Measurements from ENCODE around the gene F8.

Gene F8

DNA sequence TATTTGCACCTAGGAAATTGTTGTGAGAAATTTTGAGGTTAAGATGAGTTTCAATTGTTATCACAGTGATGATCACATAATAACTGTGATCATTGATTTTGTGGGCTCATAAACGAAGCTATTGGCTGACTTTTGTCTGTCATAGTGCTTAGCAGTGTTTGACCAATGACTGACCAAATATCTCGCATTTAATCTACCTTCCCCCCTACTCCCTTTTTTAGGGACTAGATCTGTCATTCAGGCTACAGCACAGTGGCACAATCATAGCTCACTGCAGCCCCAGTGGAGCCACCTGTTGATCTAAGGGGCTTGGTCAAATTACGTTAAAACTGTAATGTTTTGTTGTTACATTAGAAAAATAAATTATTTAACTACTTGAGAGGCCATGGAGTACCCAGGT is 5.6 kb upstream of the F8 start:
- Histone ChIP-seq H3K9me3 (ENCODE audit: control insufficient read depth, insufficient read depth, low read depth, low read length) (no peaks in the 10 kb centered on the region), H3K4me3 (ENCODE audit: low read depth, low read length) (peak overlapping the region; percentile 72), H3K36me3 (ENCODE audit: control insufficient read depth in 2 of 2, insufficient read depth in 1 of 2, low read length in 2 of 2) (no peaks in the 10 kb centered on the region; a peak in 1 of 3 replicates), H3K4me1 (ENCODE audit: control insufficient read depth, insufficient read depth, low read length) (peaks cover 2% of the 10 kb centered on the region; the same call in 1 of the 2 replicates), H3K27ac (ENCODE audit: extremely low read depth, low read depth, low read length) (no peak overlapping the region; the same call in 1 of the 2 replicates)
- ChIA-PET CTCF (interaction anchor here (1.7 to 2.5 kb wide), 2 partner anchors 20 to 29 kb away, joined by 4 to 6 read pairs; no protein-coding TSS in a partner anchor), POLR2A (no interaction called here)
- TF ChIP-seq SCRT2 (tag by site-specific recombination; IDR thresholded peaks at IDR 0.05) (peak; percentile 96), SCRT1 (tag by site-specific recombination; IDR thresholded peaks at IDR 0.05; ENCODE audit: borderline replicate concordance) (peak; percentile 91), KLF10 (tag by site-specific recombination; IDR thresholded peaks at IDR 0.05) (no peak)

DNA sequence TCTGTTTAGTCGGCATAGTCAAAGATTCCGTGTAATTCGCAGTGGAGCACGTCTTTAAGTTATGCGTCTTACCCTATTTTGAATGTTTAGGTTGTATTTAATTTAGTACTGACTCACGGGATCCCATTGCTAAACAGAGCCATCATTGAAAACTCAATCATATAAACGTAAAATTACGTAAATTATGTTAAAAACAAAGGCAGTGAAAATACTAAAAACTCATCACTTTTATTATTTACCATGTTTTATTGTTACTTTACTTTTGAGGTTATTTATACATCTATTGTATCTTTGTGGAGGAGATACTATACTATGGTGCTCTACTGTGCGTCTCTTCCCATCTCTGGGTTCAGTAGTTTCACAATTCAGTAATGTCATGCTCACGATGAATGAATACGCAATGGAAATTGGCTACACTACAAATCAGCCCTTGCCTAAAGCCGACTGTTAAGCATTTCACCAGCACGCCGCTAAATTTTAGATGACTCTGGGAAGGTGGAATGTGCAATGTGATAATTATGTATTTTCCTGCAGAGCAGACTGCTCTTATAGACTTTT is 5.1 kb upstream of the F8 start:
- no peak for TF ChIP-seq ZNF266 (tag by site-specific recombination; IDR thresholded peaks at IDR 0.05; ENCODE audit: low read depth)
- TF ChIP-seq ZNF501 (tag by site-specific recombination; IDR thresholded peaks at IDR 0.05), result 0 out of 2 replicates have a peak, but pooled peaks have one; percentile 3
- TF ChIP-seq, protein P1, sequence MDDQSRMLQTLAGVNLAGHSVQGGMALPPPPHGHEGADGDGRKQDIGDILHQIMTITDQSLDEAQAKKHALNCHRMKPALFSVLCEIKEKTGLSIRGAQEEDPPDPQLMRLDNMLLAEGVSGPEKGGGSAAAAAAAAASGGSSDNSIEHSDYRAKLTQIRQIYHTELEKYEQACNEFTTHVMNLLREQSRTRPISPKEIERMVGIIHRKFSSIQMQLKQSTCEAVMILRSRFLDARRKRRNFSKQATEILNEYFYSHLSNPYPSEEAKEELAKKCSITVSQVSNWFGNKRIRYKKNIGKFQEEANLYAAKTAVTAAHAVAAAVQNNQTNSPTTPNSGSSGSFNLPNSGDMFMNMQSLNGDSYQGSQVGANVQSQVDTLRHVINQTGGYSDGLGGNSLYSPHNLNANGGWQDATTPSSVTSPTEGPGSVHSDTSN (CRISPR knock-in tag; IDR thresholded peaks at IDR 0.05), result no peak
- TF ChIP-seq ZFP41 (tag by site-specific recombination; IDR thresholded peaks at IDR 0.05; ENCODE audit: borderline replicate concordance), result no peak
- TF ChIP-seq ZNF792 (tag by site-specific recombination; IDR thresholded peaks at IDR 0.05), result no peak
- peak; percentile 1 for TF ChIP-seq SP7 (tag by site-specific recombination; IDR thresholded peaks at IDR 0.05)
- no peak for TF ChIP-seq ZSCAN16 (tag by site-specific recombination; IDR thresholded peaks at IDR 0.05)
- TF ChIP-seq REPIN1 (tag by site-specific recombination; IDR thresholded peaks at IDR 0.05; ENCODE audit: low read depth), result no peak
- TF ChIP-seq ZNF670 (tag by site-specific recombination; IDR thresholded peaks at IDR 0.05; ENCODE audit: low read depth), result no peak
- TF ChIP-seq SP2 (tag by site-specific recombination; IDR thresholded peaks at IDR 0.05), result no peak
- 0 out of 2 replicates have a peak, but pooled peaks have one; percentile 72 for TF ChIP-seq FEZF1 (tag by site-specific recombination; IDR thresholded peaks at IDR 0.05)
- Histone ChIP-seq H3K9me3 (ENCODE audit: control insufficient read depth, insufficient read depth, low read depth, low read length) (no peaks in the 10 kb centered on the region), H3K27ac (ENCODE audit: extremely low read depth, low read depth, low read length) (peak overlapping the region; percentile 99), H3K36me3 (ENCODE audit: control insufficient read depth in 2 of 2, insufficient read depth in 1 of 2, low read length in 2 of 2) (no peaks in the 10 kb centered on the region; a peak in 1 of 3 replicates), H3K4me1 (ENCODE audit: control insufficient read depth, insufficient read depth, low read length) (peaks cover 2% of the 10 kb centered on the region; the same call in 1 of the 2 replicates), H3K4me3 (ENCODE audit: low read depth, low read length) (peak overlapping the region; percentile 72)
- POLR2A ChIA-PET, result interaction anchor here (0.7 to 1.4 kb wide), 6 partner anchors 9 to 48 kb away, joined by 3 to 5 read pairs (median 4); partner anchors contain the start of gene BRCC3
- CTCF ChIA-PET, result interaction anchor here (0.6 to 2.5 kb wide), 3 partner anchors 21 to 30 kb away, joined by 4 to 6 read pairs (median 4); no protein-coding TSS in a partner anchor

DNA sequence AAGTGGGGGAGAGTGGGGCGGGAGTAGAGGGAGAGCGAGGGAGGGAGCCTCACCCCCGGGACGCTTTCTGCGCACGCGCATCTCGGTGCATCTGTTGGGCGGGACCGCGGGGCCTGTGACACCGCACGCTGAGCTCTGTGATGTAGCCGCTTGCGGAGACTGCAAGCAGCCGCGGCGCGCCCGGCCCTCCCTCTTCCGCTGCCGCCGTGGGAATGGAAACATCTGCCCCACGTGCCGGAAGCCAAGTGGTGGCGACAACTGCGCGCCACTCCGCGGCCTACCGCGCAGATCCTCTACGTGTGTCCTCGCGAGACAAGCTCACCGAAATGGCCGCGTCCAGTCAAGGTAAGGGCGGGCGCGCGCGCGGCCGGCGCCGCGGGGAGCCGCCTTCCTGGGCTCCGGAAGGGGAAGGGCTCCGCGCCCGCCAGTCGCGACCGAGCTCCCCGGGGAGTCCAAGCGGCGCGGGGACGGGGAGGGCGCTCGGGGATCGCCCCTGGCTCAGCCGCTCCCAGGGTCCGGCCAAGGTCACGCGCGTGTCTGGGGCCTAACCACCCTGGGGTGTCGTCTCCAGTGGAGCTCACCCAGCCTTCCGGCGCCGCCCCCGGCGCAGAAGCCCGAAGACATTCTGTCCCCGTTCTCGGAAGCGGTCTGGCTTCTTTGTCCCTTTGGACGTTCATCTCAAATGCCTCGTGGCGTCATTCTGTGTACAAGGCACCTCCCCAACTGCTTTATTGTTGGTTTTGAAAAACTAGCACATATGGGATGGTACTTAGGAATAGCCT is 4.4 kb upstream of the F8 start, which contains the start of gene FUNDC2:
FUNDC2 (plus strand) TSS at position 118 of the 782 bp plus-strand sequence; CDS start at position 213, 95 bp downstream.
- H3K27ac ChIP-seq (ENCODE audit: extremely low read depth, low read depth, low read length), result peak within 1 kb of the TSS; percentile 99
- POLR2A ChIA-PET, result interaction anchor here (0.6 to 1.4 kb wide), 12 partner anchors 9 to 1589 kb away, joined by 3 to 7 read pairs (median 4); partner anchors contain the start of genes BRCC3, CMC4 and MTCP1
- CTCF ChIA-PET, result interaction anchor here (0.6 to 2.5 kb wide), 3 partner anchors 22 to 31 kb away, joined by 4 to 6 read pairs (median 4); no protein-coding TSS in a partner anchor
- peak; percentile 86 for TF ChIP-seq GLIS2 (tag by site-specific recombination; IDR thresholded peaks at IDR 0.05)
- no peak for TF ChIP-seq ZNF48 (tag by site-specific recombination; IDR thresholded peaks at IDR 0.05)
- no peak for TF ChIP-seq GFI1B (tag by site-specific recombination; IDR thresholded peaks at IDR 0.05)
- TF ChIP-seq RBAK (tag by site-specific recombination; IDR thresholded peaks at IDR 0.05), result no peak
- TF ChIP-seq ZNF692 (tag by site-specific recombination; IDR thresholded peaks at IDR 0.05), result peak; percentile 72; the same call in 1 of the 2 replicates
- TF ChIP-seq ZBTB20 (tag by site-specific recombination; IDR thresholded peaks at IDR 0.05), result peak; percentile 38; the same call in 1 of the 2 replicates
- 0 out of 2 replicates have a peak, but pooled peaks have one; percentile 12 for TF ChIP-seq ZNF10 (tag by site-specific recombination; IDR thresholded peaks at IDR 0.05)
- peak; percentile 68 for TF ChIP-seq ZIC2 (tag by site-specific recombination; IDR thresholded peaks at IDR 0.05)
- TF ChIP-seq, protein P2, sequence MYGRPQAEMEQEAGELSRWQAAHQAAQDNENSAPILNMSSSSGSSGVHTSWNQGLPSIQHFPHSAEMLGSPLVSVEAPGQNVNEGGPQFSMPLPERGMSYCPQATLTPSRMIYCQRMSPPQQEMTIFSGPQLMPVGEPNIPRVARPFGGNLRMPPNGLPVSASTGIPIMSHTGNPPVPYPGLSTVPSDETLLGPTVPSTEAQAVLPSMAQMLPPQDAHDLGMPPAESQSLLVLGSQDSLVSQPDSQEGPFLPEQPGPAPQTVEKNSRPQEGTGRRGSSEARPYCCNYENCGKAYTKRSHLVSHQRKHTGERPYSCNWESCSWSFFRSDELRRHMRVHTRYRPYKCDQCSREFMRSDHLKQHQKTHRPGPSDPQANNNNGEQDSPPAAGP (tag by site-specific recombination; IDR thresholded peaks at IDR 0.05), result 0 out of 2 replicates have a peak, but pooled peaks have one; percentile 53
- no peak for TF ChIP-seq TRIM28 (IDR thresholded peaks at IDR 0.05; ENCODE audit: borderline replicate concordance, low read length)
- TF ChIP-seq ZNF24 (tag by site-specific recombination; IDR thresholded peaks at IDR 0.05), result no peak
- no peak for TF ChIP-seq MYNN (tag by site-specific recombination; IDR thresholded peaks at IDR 0.05; ENCODE audit: borderline replicate concordance)

More for the DNA sequence above, 4.4 kb upstream of the F8 start, which contains the start of gene FUNDC2:
- Histone ChIP-seq H3K4me3 (ENCODE audit: low read depth, low read length) (peak within 1 kb of the TSS; percentile 72), H3K4me1 (ENCODE audit: control insufficient read depth, insufficient read depth, low read length) (peaks cover 2% of the 10 kb centered on the region; the same call in 1 of the 2 replicates), H3K9me3 (ENCODE audit: control insufficient read depth, insufficient read depth, low read depth, low read length) (no peaks in the 10 kb centered on the region), H3K36me3 (ENCODE audit: control insufficient read depth in 2 of 2, insufficient read depth in 1 of 2, low read length in 2 of 2) (no peaks in the 10 kb centered on the region; a peak in 1 of 3 replicates)

Data from HEK293 (cell line).